ENCODE measurements around the gene ANKRD13D. TPM values are rescaled to one million over a fixed set of nuclear protein-coding genes. Genes with fewer than 3 reads are reported as not detected.

ANKRD13D gene
- total and polyA plus RNA-seq, 2 of the 8 experiments (the other 6 are each of a cell fraction or from before 2014, with no cell fraction given), result 24.9 to 26.5 TPM

- Histone ChIP-seq H3K9me3 (ENCODE audit: insufficient read depth in 2 of 2, low read depth in 1 of 2, low read length in 1 of 2) (no peaks in the 10 kb centered on the region), H4K20me1 (replicated peaks in 1 of 2; ENCODE audit: control insufficient read depth in 1 of 2, insufficient read depth in 2 of 2, low read length in 2 of 2) (peaks cover 0 to 3% of the 10 kb centered on the region in 2 experiments), H3K4me3 (ENCODE audit: extremely low read depth in 1 of 4, insufficient read depth in 2 of 4, low read depth in 3 of 4, low read length in 4 of 4) (no peak overlapping the region), H3K14ac (ENCODE audit: insufficient read length) (no peak overlapping the region), H2BK15ac (ENCODE audit: low read length) (no peak overlapping the region), H3K27ac (ENCODE audit: low read depth, low read length) (no peak overlapping the region), H4K5ac (ENCODE audit: insufficient read length, low read depth, low read length) (no peak overlapping the region), H3K36me3 (ENCODE audit: control insufficient read depth in 2 of 4, insufficient read depth in 4 of 4, low read length in 3 of 4) (no peaks in the 10 kb centered on the region), H3K79me2 (ENCODE audit: control insufficient read depth in 1 of 2, insufficient read depth in 2 of 2, low read length in 2 of 2) (no peaks in the 10 kb centered on the region), H3K4me2 (ENCODE audit: insufficient read depth in 1 of 2, low read depth in 2 of 2, low read length in 2 of 2) (0 out of 4 replicates have a peak overlapping the region, but pooled peaks of 1 of the 2 experiments have one; percentile 21), H2BK120ac (replicated peaks; ENCODE audit: low read depth, low read length) (no peak overlapping the region), H3K4ac (replicated peaks; ENCODE audit: insufficient read length, low read depth, low read length) (no peak overlapping the region), H3K79me1 (ENCODE audit: low read depth, low read length) (peaks cover 2% of the 10 kb centered on the region; the same call in 1 of the 2 replicates), H3K4me1 (replicated peaks in 1 of 4; ENCODE audit: control insufficient read depth in 3 of 4, insufficient read depth in 4 of 4, low read length in 3 of 4) (peaks cover 0 to 18% (median 13%) of the 10 kb centered on the region in 4 experiments; a peak in 6 of 7 replicates), H3K27me3 (replicated peaks in 1 of 4; ENCODE audit: control insufficient read depth in 3 of 4, extremely low read depth in 1 of 4, insufficient read depth in 3 of 4, low read length in 3 of 4) (no peaks in the 10 kb centered on the region), H2AFZ (ENCODE audit: low read length) (no peak overlapping the region), H3K23me2 (ENCODE audit: low read depth, low read length) (peaks cover 8% of the 10 kb centered on the region; the same call in 1 of the 2 replicates), H2BK5ac (ENCODE audit: low read depth, low read length) (no peak overlapping the region), H2BK20ac (ENCODE audit: low read length) (0 out of 2 replicates have a peak overlapping the region, but pooled peaks have one; percentile 3), H3K18ac (ENCODE audit: extremely low read depth, low read length) (no peak overlapping the region), H3K56ac (replicated peaks; ENCODE audit: insufficient read length, low read depth, low read length) (no peak overlapping the region), H4K91ac (replicated peaks; ENCODE audit: insufficient read length, low read length) (no peak overlapping the region), H3K23ac (ENCODE audit: insufficient read length) (no peak overlapping the region), H4K8ac (ENCODE audit: extremely low read depth, insufficient read depth, low read length) (no peak overlapping the region; the same call in 1 of the 2 replicates), H2AK5ac (ENCODE audit: low read depth, low read length) (no peak overlapping the region), H3K9ac (replicated peaks in 1 of 4; ENCODE audit: extremely low read depth in 1 of 4, low read depth in 3 of 4, low read length in 3 of 4) (no peak overlapping the region), H2BK12ac (ENCODE audit: low read depth, low read length) (peak overlapping the region; percentile 21; the same call in 1 of the 2 replicates)
- WGBS, 2 experiments (ENCODE audit: extremely low coverage in 1 of 2, insufficient coverage in 1 of 2, insufficient read length in 1 of 2, insufficient replicate concordance in 2 of 2, low coverage in 1 of 2, low lambda C conversion rate in 2 of 2, missing lambda C conversion rate in 1 of 2), result 61% methylated on average over 11 of the region's 11 CpGs; no CpG with 5 or more reads in 1 of the 2 experiments
- no peak for FAIRE-seq
- ChIA-PET POLR2A (ENCODE audit: partially characterized antibody) (interaction anchor here (0.5 to 2.5 kb wide), 14 partner anchors 19 to 965 kb away, joined by 3 to 8 read pairs (median 3); partner anchors contain the start of gene RAD9A), CTCF (ENCODE audit: partially characterized antibody) (interaction anchor here (0.9 to 20.0 kb wide), 27 partner anchors 9 to 355 kb away, joined by 3 to 1305 read pairs (median 5); partner anchors contain the start of genes CLCF1, PPP1CA, RAD9A and SSH3)
- peak in 1 of 2 experiments; percentile 76 for DNase-seq (ENCODE audit: low read depth in 1 of 2, low spot score in 2 of 2)
- TF ChIP-seq JUND (IDR thresholded peaks at IDR 0.05; ENCODE audit: low read length) (peak; percentile 95), KDM5A (IDR thresholded peaks at IDR 0.05; ENCODE audit: low read length) (no peak), CTCF (IDR thresholded peaks at IDR 0.05; ENCODE audit: control extremely low read depth in 1 of 3, insufficient read depth in 1 of 3, low read depth in 1 of 3, low read length in 3 of 3) (peak; percentile 84 to 97 (median 89)), EP300 (IDR thresholded peaks at IDR 0.05; ENCODE audit: borderline replicate concordance in 1 of 2, low read depth in 2 of 2, low read length in 2 of 2) (no peak), BACH1 (IDR thresholded peaks at IDR 0.05; ENCODE audit: low read length) (no peak; the same call in 1 of the 2 replicates), USF2 (IDR thresholded peaks at IDR 0.05; ENCODE audit: low read length) (no peak)
- TF ChIP-seq, protein P1, sequence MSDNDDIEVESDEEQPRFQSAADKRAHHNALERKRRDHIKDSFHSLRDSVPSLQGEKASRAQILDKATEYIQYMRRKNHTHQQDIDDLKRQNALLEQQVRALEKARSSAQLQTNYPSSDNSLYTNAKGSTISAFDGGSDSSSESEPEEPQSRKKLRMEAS (IDR thresholded peaks at IDR 0.05), result no peak
Observed at GRCh38 chr11:67351275-67352005, 62.3 kb downstream of the ANKRD13D start.
